PFSK-1 (cell line): ENCODE results near the gene FGA.

Experiments used
- FOXP2 ChIP-seq: optimal IDR thresholded peaks from 2 replicates; pipeline ENCODE3; 2011; ENCODE audit warnings: borderline replicate concordance, control low read depth, inconsistent platforms; ENCODE audit not compliant: insufficient read depth; ENCODE audit errors: extremely low read length, extremely low read depth
- POLR2AphosphoS5 ChIP-seq: IDR thresholded peaks from 2 replicates; pipeline ENCODE4 v1.6.1; 2012; ENCODE audit warnings: low read depth, mild to moderate bottlenecking, control low read depth, low read length, moderate library complexity
- SIN3A ChIP-seq: IDR thresholded peaks from 2 replicates; pipeline ENCODE4 v1.6.1; 2012; ENCODE audit warnings: mild to moderate bottlenecking, low read length, moderate library complexity, borderline replicate concordance; ENCODE audit not compliant: insufficient read depth
- TAF1 ChIP-seq: IDR thresholded peaks from 2 replicates; pipeline ENCODE4 v1.6.1; 2012; ENCODE audit warnings: low read length, control low read depth, borderline replicate concordance; ENCODE audit not compliant: insufficient read depth
- TF ChIP-seq, protein P1 (sequence below), 2 experiments: IDR thresholded peaks; 2 replicates each; pipeline versions ENCODE4 v1.6.1 to v1.8.0; 2011 to 2012; ENCODE audit warnings: low read depth in 2 of 2, low read length in 2 of 2, control low read depth in 1 of 2, inconsistent platforms in 1 of 2, mild to moderate bottlenecking in 1 of 2, moderate library complexity in 1 of 2; ENCODE audit not compliant: insufficient read depth in 1 of 2

The FGA gene

DNA sequence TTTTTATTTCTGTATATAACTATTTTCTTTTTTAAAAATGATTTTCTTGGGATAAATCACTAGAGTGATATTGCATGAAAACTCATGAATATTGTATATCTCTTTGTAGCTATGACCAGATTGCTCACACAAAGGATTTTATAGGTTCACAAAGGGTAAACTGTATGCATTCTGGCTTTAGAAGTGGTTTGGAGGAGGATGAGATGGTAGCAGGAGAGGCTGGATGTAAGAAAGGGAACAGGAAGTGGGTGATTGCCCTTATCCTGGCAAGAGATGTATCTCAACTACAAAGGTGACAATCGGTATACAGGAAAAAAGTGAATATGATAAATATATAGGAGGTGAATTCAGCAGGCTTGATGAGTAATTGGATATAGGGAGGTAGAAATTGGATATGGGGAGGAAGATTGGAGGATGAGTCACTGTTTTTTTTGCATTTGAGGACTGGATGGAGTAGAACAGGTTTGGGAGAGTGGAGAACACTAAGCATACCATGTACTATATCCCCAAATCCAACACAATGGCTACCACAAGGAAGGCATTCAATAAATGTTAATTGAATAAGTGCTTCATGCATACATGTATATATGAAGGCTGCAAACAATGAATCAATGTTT lies 12.0 kb upstream of the FGA start:
- TF ChIP-seq TAF1, result no peak
- TF ChIP-seq SIN3A, result no peak
- TF ChIP-seq, protein P1, sequence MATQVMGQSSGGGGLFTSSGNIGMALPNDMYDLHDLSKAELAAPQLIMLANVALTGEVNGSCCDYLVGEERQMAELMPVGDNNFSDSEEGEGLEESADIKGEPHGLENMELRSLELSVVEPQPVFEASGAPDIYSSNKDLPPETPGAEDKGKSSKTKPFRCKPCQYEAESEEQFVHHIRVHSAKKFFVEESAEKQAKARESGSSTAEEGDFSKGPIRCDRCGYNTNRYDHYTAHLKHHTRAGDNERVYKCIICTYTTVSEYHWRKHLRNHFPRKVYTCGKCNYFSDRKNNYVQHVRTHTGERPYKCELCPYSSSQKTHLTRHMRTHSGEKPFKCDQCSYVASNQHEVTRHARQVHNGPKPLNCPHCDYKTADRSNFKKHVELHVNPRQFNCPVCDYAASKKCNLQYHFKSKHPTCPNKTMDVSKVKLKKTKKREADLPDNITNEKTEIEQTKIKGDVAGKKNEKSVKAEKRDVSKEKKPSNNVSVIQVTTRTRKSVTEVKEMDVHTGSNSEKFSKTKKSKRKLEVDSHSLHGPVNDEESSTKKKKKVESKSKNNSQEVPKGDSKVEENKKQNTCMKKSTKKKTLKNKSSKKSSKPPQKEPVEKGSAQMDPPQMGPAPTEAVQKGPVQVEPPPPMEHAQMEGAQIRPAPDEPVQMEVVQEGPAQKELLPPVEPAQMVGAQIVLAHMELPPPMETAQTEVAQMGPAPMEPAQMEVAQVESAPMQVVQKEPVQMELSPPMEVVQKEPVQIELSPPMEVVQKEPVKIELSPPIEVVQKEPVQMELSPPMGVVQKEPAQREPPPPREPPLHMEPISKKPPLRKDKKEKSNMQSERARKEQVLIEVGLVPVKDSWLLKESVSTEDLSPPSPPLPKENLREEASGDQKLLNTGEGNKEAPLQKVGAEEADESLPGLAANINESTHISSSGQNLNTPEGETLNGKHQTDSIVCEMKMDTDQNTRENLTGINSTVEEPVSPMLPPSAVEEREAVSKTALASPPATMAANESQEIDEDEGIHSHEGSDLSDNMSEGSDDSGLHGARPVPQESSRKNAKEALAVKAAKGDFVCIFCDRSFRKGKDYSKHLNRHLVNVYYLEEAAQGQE (IDR thresholded peaks at IDR 0.05; ENCODE audit: insufficient read depth in 1 of 2, low read depth in 2 of 2, low read length in 2 of 2), result no peak
- no peak for TF ChIP-seq POLR2AphosphoS5
- TF ChIP-seq FOXP2, result no peak

DNA sequence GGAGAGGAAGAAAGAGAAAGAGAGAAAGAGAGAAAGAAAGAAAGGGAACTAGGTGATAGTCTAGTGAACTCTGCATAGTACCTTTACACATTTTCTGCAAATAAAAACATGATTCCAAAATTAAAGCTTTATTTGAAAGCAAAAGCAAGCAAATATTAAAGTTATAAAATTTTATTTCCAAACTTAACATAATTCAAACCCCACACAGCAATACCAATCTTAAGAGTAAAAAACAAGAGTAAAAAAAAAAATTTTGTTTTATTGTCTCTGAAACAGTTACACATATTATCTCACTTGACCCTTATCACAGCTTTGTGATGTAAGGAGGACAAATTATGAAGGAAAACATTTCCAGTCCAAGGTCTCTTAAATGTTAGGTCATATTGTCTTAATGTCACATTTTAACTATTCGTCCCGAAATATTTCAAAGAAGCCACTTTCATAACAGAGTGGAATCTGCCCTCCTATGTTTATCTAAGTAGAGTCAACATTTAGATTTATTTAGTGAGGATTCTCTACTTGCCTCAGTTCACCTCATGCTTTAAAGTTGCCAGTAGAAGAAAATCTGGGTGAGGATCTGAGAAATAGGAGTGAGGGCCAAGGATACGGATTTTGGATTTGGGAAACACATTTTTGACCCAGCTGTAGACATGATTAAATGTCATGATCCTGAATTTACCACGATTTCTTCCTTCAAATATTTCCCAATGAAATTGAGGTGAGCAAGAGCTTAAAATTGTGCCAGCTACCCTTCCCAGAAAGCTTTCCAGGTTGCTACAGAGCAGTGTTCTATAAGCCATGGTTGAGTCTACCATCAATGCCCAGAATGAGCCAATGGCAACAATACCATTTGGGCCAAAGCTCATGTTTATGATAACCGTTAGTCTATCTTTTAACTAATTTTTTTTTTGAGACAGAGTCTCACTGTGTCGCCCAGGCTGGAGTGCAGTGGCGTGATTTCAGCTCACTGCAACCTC lies 7.5 kb upstream of the FGA start:
- TF ChIP-seq SIN3A, result no peak
- no peak for TF ChIP-seq FOXP2
- TF ChIP-seq, protein P1 (IDR thresholded peaks at IDR 0.05; ENCODE audit: insufficient read depth in 1 of 2, low read depth in 2 of 2, low read length in 2 of 2), result no peak
- TF ChIP-seq POLR2AphosphoS5, result no peak
- TF ChIP-seq TAF1, result no peak

DNA sequence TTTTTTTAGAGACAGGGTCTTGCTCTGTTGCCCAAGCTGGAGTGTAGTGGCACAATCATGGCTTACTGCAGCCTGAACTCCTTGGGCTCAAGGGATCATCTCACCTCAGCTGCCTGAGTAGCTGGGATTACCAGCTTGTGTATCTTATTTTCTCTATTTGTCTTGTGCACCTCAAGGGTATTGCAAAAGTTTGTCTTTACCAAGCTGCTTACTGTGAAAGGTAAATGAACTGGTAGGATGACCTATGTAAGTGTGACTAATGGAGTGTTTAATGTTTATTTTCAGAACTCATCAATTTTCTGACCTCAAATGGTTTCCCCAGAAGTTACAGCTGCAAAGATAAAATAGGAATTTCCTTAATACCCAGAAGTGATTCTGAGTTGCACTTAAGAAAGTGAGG lies 5.3 kb upstream of the FGA start:
- TF ChIP-seq TAF1 (no peak), FOXP2 (no peak), POLR2AphosphoS5 (no peak), SIN3A (no peak)
- TF ChIP-seq, protein P1 (IDR thresholded peaks at IDR 0.05; ENCODE audit: insufficient read depth in 1 of 2, low read depth in 2 of 2, low read length in 2 of 2), result no peak

DNA sequence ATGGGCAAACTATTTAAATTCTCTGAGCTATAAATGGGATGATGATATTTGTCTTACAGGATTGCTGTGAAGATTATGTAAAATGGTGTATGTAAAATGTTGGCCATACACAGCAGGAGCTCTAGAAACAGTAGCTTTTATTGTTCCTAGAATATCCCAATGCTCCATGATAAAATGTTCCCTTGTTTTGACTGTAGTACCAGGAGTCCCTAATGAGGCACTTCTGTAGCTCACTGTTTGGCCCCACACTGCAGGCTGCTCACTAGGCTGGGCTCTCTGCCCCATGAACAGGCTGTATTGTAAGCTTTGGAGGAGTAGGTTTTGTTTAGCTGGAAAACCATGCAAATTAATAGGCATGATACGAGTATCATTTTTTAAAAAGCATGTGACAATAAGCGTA lies 3.3 kb upstream of the FGA start:
- TF ChIP-seq FOXP2 (no peak), SIN3A (no peak), TAF1 (no peak), POLR2AphosphoS5 (no peak)
- TF ChIP-seq, protein P1 (IDR thresholded peaks at IDR 0.05; ENCODE audit: insufficient read depth in 1 of 2, low read depth in 2 of 2, low read length in 2 of 2), result no peak
